Keratinocyte (primary cell): ENCODE data around the gene PDGFRA. TPM values are rescaled to one million over a fixed set of nuclear protein-coding genes. Genes with fewer than 3 reads are reported as not detected.

ENCODE experiments used
- DNase-seq: peaks from one replicate; pipeline ENCODE4 v3.0.0-alpha.2; 2011; ENCODE audit warnings: low read depth, missing footprints, low spot score
- FAIRE-seq: peaks from 2 replicates; lab custom pipeline; 2011; peaks lifted over from hg19 to GRCh38; lab: Jason Lieb, UNC
- H2AFZ ChIP-seq: 2 replicates; pipeline ENCODE4 v1.6.0; 2012; ENCODE audit warnings: low read length, control low read depth, inconsistent platforms; ENCODE audit not compliant: control insufficient read depth
- H3K27ac ChIP-seq: 2 replicates; pipeline ENCODE4 v1.5.1; 2011; ENCODE audit warnings: low read length; ENCODE audit not compliant: control insufficient read depth, insufficient read depth
- H3K27me3 ChIP-seq: 3 replicates; pipeline ENCODE4 v1.6.0; 2011; ENCODE audit warnings: low read length; ENCODE audit not compliant: control insufficient read depth, insufficient read depth; ENCODE audit errors: extremely low read depth
- H3K36me3 ChIP-seq, 2 experiments: 2 replicates in 1 of 2; 3 replicates in 1 of 2; pipeline ENCODE4 v1.5.1; 2011; ENCODE audit warnings: low read length in 2 of 2, mild to moderate bottlenecking in 1 of 2; ENCODE audit not compliant: control insufficient read depth in 2 of 2, insufficient read depth in 2 of 2; ENCODE audit errors: extremely low read depth in 1 of 2
- H3K4me1 ChIP-seq: 3 replicates; pipeline ENCODE4 v1.5.1; 2011; ENCODE audit warnings: low read length; ENCODE audit not compliant: control insufficient read depth, insufficient read depth; ENCODE audit errors: extremely low read depth
- H3K4me2 ChIP-seq: 3 replicates; pipeline ENCODE4 v1.6.0; 2011; ENCODE audit warnings: low read depth, low read length; ENCODE audit not compliant: control insufficient read depth, insufficient read depth; ENCODE audit errors: extremely low read depth
- H3K4me3 ChIP-seq, 3 experiments: fragments of 200-600 bp in 1 of 3; sonication (generic) in 1 of 3; 2 replicates in 2 of 3; 3 replicates in 1 of 3; pipeline ENCODE4 v1.5.1; 2011 to 2016; ENCODE audit warnings: low read length in 3 of 3, mild to moderate bottlenecking in 3 of 3, control low read depth in 2 of 3, inconsistent platforms in 1 of 3, low read depth in 1 of 3, mixed read lengths in 1 of 3, mixed run types in 1 of 3, moderate library complexity in 1 of 3; ENCODE audit not compliant: control insufficient read depth in 2 of 3, insufficient read depth in 2 of 3; ENCODE audit errors: extremely low read depth in 1 of 3
- H3K79me2 ChIP-seq: 2 replicates; pipeline ENCODE4 v1.6.0; 2012; ENCODE audit warnings: low read length; ENCODE audit not compliant: control insufficient read depth, insufficient read depth
- H3K9ac ChIP-seq: 3 replicates; pipeline ENCODE4 v1.6.0; 2011; ENCODE audit warnings: low read length; ENCODE audit not compliant: control insufficient read depth, insufficient read depth; ENCODE audit errors: extremely low read depth
- H3K9me1 ChIP-seq: 3 replicates; pipeline ENCODE4 v1.6.0; 2011; ENCODE audit warnings: low read length; ENCODE audit not compliant: control insufficient read depth, insufficient read depth; ENCODE audit errors: extremely low read depth
- H3K9me3 ChIP-seq: 2 replicates; pipeline ENCODE4 v1.5.1; 2012; ENCODE audit warnings: low read depth, low read length; ENCODE audit not compliant: control insufficient read depth
- H4K20me1 ChIP-seq: 3 replicates; pipeline ENCODE4 v1.6.0; 2011; ENCODE audit warnings: low read length; ENCODE audit not compliant: control insufficient read depth, insufficient read depth; ENCODE audit errors: extremely low read depth
- CTCF ChIP-seq, 3 experiments: IDR thresholded peaks in 1 of 3; conservative IDR thresholded peaks in 1 of 3; optimal IDR thresholded peaks in 1 of 3; 2 replicates in 2 of 3; 3 replicates in 1 of 3; pipeline versions ENCODE3 to v1.5.1; 2011; ENCODE audit warnings: low read length in 3 of 3, mild to moderate bottlenecking in 3 of 3, moderate library complexity in 2 of 3, control low read depth in 1 of 3, inconsistent platforms in 1 of 3; ENCODE audit not compliant: insufficient read depth in 2 of 3; ENCODE audit errors: extremely low read depth in 1 of 3
- EZH2 ChIP-seq: IDR thresholded peaks from one replicate; pipeline ENCODE4 v1.6.1; 2012; ENCODE audit warnings: inconsistent platforms, mild to moderate bottlenecking, low read length, moderate library complexity
- dilution Hi-C: fragments of 300-500 bp; cut with MboI; formaldehyde crosslinking; loops from one replicate; pipeline ENCODE4 v1.7.0; 2020; ENCODE audit warnings: low sequenced_read_pairs; ENCODE audit not compliant: extremely low pct_ligation_motif_present
- polyA plus RNA-seq, 5 experiments: library from polyadenylated mRNA; depleted of rRNA in 3 of 5; stranded (reverse) in 3 of 5; stranded (forward) in 1 of 5; unstranded in 1 of 5; fragments of >200 nt; gene quantifications; 1 replicate in 1 of 5; 2 replicates in 3 of 5; 3 replicates in 1 of 5; pipeline versions ENCODE4 v1.2.1 to v1.2.3, GENCODE V29; 2011 to 2012; ENCODE audit warnings: missing spikeins in 2 of 5, low read depth in 1 of 5, low replicate concordance in 1 of 5

PDGFRA gene
- polyA plus RNA-seq, 1 donor (not counting 4 experiments of a cell fraction or from before 2014, with no cell fraction given): 0.22 TPM

- Histone ChIP-seq H3K4me1 (peaks cover 21% of the 10 kb centered on the region), H3K4me2 (peak overlapping the region; percentile 83), H2AFZ (peak overlapping the region; percentile 76)
These were observed 47.7 kb downstream of the PDGFRA start for GRCh38 chr4:54276641-54277430.

GRCh38 chr4:54277691-54278090 lies 48.6 kb downstream of the PDGFRA start:
- DNase-seq: no peak
- no peaks in the 10 kb centered on the region for H3K27me3 ChIP-seq
- peak overlapping the region; percentile 29 for H3K27ac ChIP-seq
- TF ChIP-seq EZH2: no peak
- TF ChIP-seq CTCF (optimal IDR thresholded peaks at IDR 0.05 in 1 of 3, IDR thresholded peaks at IDR 0.05 in 1 of 3, conservative IDR thresholded peaks at IDR 0.05 in 1 of 3; ENCODE audit: extremely low read depth in 1 of 3, insufficient read depth in 2 of 3, low read length in 3 of 3): no peak
- no peaks in the 10 kb centered on the region for H4K20me1 ChIP-seq
- no peaks in the 10 kb centered on the region for H3K9me1 ChIP-seq
- H3K4me3 ChIP-seq: peak overlapping the region in 2 of 3 experiments; percentile 52 to 55
- H3K9ac ChIP-seq: no peak overlapping the region
- no peaks in the 10 kb centered on the region for H3K9me3 ChIP-seq
- no peaks in the 10 kb centered on the region for H3K36me3 ChIP-seq
- H3K4me2 ChIP-seq: peak overlapping the region; percentile 83
- peak; percentile 60 for FAIRE-seq
- no peaks in the 10 kb centered on the region for H3K79me2 ChIP-seq
- dilution Hi-C loops: no loop called here
- peaks cover 21% of the 10 kb centered on the region for H3K4me1 ChIP-seq
- peak overlapping the region; percentile 52 for H2AFZ ChIP-seq

More at GRCh38 chr4:54276641-54277430, 47.7 kb downstream of the PDGFRA start:
- Histone ChIP-seq H3K4me3 (peak overlapping the region in 2 of 3 experiments; percentile 52 to 55), H3K27me3 (no peaks in the 10 kb centered on the region), H3K36me3 (no peaks in the 10 kb centered on the region), H3K9me3 (no peaks in the 10 kb centered on the region), H3K9ac (peak overlapping the region; percentile 23), H3K27ac (peak overlapping the region; percentile 29), H3K9me1 (no peaks in the 10 kb centered on the region), H4K20me1 (no peaks in the 10 kb centered on the region), H3K79me2 (no peaks in the 10 kb centered on the region)
- dilution Hi-C loops: no loop called here
- TF ChIP-seq EZH2: no peak
- no peak for DNase-seq
- peak; percentile 73 for FAIRE-seq
